GM12878 (cell line): Measurements from ENCODE around the gene NOL4L. TPM values are rescaled to one million over a fixed set of nuclear protein-coding genes. Genes with fewer than 3 reads are reported as not detected.

ENCODE experiments used
- BHLHE40 ChIP-seq, 2 experiments: fragments of 450-650 bp in 1 of 2; IDR thresholded peaks; 2 replicates each; pipeline ENCODE4 v1.6.1; 2011 to 2017; ENCODE audit warnings: low read depth in 2 of 2, borderline replicate concordance in 1 of 2, improper control_type of control experiment in 1 of 2, low read length in 1 of 2, mild to moderate bottlenecking in 1 of 2
- IRF4 ChIP-seq: IDR thresholded peaks from 2 replicates; pipeline ENCODE4 v1.6.1; 2011; ENCODE audit warnings: low read depth, low read length
- JUND ChIP-seq: IDR thresholded peaks from 2 replicates; pipeline ENCODE4 v1.6.1; 2012; ENCODE audit warnings: low read depth, mild to moderate bottlenecking, low read length, improper control_type of control experiment, moderate library complexity
- MTA3 ChIP-seq: IDR thresholded peaks from 2 replicates; pipeline ENCODE4 v1.6.1; 2012; ENCODE audit warnings: low read length, inconsistent platforms, borderline replicate concordance
- POLR2A ChIP-seq: IDR thresholded peaks from 2 replicates; pipeline ENCODE4 v1.6.1; 2011; ENCODE audit warnings: low read depth, mild to moderate bottlenecking, low read length
- RBBP5 ChIP-seq: fragments of 200-600 bp; sonication (generic); conservative IDR thresholded peaks from 2 replicates; pipeline ENCODE4 v1.6.1; 2016
- polyA plus RNA-seq, 11 experiments: library from polyadenylated mRNA; depleted of rRNA in 4 of 11; unstranded in 6 of 11; stranded (reverse) in 5 of 11; fragments of >200 nt; fragmentation: Nextera tagmentation in 4 of 11; fragmentation: Illumina TruSeq in 1 of 11; extraction: Ambion mirVana in 4 of 11; extraction: Trizol in 1 of 11; gene quantifications; 1 replicate in 1 of 11; 2 replicates in 10 of 11; pipeline versions ENCODE4 v1.2.1 to v1.2.3, GENCODE V29; 2011 to 2016; ENCODE audit warnings: inconsistent platforms in 2 of 11, missing spikeins in 2 of 11, low read depth in 1 of 11
- total RNA-seq, 4 experiments: library from RNA; depleted of rRNA in 3 of 4; stranded (reverse); fragments of >200 nt in 3 of 4; fragmentation: Illumina TruSeq in 1 of 4; extraction: Trizol in 1 of 4; gene quantifications; 2 replicates each; pipeline versions ENCODE4 v1.2.1 to v1.2.3, GENCODE V29; 2013 to 2021
- TF ChIP-seq, protein P1 (sequence below): fragments of 450-650 bp; IDR thresholded peaks from 2 replicates; pipeline ENCODE4 v1.6.1; 2016; ENCODE audit warnings: mild to moderate bottlenecking, moderate library complexity, borderline replicate concordance
- TF ChIP-seq, protein P2 (sequence below): fragments of 450-650 bp; formaldehyde crosslinking; IDR thresholded peaks from 2 replicates; pipeline ENCODE4 v1.4.0; 2020; ENCODE audit warnings: mild to moderate bottlenecking, moderate library complexity
- TF ChIP-seq, protein P3 (sequence below): IDR thresholded peaks from 2 replicates; pipeline ENCODE4 v1.6.1; 2011; ENCODE audit warnings: low read depth, low read length, improper control_type of control experiment, borderline replicate concordance

Gene NOL4L
- total and polyA plus RNA-seq, 10 of the 15 experiments (the other 5 are each of a cell fraction or from before 2014, with no cell fraction given) = 2.3 to 24.0 (median 8.0) TPM

DNA sequence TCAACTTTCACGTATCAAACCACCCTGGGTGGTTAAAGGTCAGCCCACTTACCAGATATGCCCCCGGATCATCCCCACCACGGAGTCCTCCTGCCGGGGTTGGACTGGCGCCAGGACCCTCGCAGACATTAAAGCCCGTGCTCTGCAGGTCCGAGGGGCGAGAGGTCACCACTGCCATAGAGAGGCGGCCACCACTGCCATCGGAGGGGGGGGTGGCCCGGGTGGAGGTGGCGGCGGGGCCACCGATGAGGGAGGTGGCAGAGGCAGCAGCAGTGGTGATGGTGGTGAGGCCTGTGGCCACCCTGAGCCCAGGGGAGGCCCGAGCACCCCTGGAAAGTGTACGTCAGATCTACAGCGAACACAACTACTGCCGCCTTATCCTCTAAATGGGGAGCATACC, 150.7 kb downstream of the NOL4L start (continued):
- TF ChIP-seq, protein P1, sequence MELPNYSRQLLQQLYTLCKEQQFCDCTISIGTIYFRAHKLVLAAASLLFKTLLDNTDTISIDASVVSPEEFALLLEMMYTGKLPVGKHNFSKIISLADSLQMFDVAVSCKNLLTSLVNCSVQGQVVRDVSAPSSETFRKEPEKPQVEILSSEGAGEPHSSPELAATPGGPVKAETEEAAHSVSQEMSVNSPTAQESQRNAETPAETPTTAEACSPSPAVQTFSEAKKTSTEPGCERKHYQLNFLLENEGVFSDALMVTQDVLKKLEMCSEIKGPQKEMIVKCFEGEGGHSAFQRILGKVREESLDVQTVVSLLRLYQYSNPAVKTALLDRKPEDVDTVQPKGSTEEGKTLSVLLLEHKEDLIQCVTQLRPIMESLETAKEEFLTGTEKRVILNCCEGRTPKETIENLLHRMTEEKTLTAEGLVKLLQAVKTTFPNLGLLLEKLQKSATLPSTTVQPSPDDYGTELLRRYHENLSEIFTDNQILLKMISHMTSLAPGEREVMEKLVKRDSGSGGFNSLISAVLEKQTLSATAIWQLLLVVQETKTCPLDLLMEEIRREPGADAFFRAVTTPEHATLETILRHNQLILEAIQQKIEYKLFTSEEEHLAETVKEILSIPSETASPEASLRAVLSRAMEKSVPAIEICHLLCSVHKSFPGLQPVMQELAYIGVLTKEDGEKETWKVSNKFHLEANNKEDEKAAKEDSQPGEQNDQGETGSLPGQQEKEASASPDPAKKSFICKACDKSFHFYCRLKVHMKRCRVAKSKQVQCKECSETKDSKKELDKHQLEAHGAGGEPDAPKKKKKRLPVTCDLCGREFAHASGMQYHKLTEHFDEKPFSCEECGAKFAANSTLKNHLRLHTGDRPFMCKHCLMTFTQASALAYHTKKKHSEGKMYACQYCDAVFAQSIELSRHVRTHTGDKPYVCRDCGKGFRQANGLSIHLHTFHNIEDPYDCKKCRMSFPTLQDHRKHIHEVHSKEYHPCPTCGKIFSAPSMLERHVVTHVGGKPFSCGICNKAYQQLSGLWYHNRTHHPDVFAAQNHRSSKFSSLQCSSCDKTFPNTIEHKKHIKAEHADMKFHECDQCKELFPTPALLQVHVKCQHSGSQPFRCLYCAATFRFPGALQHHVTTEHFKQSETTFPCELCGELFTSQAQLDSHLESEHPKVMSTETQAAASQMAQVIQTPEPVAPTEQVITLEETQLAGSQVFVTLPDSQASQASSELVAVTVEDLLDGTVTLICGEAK = no peak
- no peak for TF ChIP-seq RBBP5
- no peak for TF ChIP-seq BHLHE40 (IDR thresholded peaks at IDR 0.05; ENCODE audit: borderline replicate concordance in 1 of 2, low read depth in 2 of 2, low read length in 1 of 2)
- TF ChIP-seq, protein P2, sequence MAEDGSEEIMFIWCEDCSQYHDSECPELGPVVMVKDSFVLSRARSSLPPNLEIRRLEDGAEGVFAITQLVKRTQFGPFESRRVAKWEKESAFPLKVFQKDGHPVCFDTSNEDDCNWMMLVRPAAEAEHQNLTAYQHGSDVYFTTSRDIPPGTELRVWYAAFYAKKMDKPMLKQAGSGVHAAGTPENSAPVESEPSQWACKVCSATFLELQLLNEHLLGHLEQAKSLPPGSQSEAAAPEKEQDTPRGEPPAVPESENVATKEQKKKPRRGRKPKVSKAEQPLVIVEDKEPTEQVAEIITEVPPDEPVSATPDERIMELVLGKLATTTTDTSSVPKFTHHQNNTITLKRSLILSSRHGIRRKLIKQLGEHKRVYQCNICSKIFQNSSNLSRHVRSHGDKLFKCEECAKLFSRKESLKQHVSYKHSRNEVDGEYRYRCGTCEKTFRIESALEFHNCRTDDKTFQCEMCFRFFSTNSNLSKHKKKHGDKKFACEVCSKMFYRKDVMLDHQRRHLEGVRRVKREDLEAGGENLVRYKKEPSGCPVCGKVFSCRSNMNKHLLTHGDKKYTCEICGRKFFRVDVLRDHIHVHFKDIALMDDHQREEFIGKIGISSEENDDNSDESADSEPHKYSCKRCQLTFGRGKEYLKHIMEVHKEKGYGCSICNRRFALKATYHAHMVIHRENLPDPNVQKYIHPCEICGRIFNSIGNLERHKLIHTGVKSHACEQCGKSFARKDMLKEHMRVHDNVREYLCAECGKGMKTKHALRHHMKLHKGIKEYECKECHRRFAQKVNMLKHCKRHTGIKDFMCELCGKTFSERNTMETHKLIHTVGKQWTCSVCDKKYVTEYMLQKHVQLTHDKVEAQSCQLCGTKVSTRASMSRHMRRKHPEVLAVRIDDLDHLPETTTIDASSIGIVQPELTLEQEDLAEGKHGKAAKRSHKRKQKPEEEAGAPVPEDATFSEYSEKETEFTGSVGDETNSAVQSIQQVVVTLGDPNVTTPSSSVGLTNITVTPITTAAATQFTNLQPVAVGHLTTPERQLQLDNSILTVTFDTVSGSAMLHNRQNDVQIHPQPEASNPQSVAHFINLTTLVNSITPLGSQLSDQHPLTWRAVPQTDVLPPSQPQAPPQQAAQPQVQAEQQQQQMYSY = no peak
- no peak for TF ChIP-seq MTA3
- no peak for TF ChIP-seq IRF4
- no peak for TF ChIP-seq POLR2A
- TF ChIP-seq, protein P3, sequence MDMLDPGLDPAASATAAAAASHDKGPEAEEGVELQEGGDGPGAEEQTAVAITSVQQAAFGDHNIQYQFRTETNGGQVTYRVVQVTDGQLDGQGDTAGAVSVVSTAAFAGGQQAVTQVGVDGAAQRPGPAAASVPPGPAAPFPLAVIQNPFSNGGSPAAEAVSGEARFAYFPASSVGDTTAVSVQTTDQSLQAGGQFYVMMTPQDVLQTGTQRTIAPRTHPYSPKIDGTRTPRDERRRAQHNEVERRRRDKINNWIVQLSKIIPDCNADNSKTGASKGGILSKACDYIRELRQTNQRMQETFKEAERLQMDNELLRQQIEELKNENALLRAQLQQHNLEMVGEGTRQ = no peak
- TF ChIP-seq JUND = no peak
